ENCODE measurements around the gene JADE2. TPM values are rescaled to one million over a fixed set of nuclear protein-coding genes. Genes with fewer than 3 reads are reported as not detected.

The JADE2 gene
- total RNA-seq, 6 donors from 2014 or later: 51.5 to 102 (median 69.5) TPM

- Histone ChIP-seq H3K4me1 (no peaks in the 10 kb centered on the region), H3K4me3 (no peak overlapping the region), H3K27me3 (no peaks in the 10 kb centered on the region), H3K36me3 (peaks cover 33 to 97% (median 58%) of the 10 kb centered on the region in 4 donors), H3K9me3 (no peaks in the 10 kb centered on the region), H3K27ac (no peak overlapping the region)
- TF ChIP-seq POLR2AphosphoS5 (IDR thresholded peaks at IDR 0.05): no peak
- TF ChIP-seq CTCF (IDR thresholded peaks at IDR 0.05): no peak
- no peak for TF ChIP-seq POLR2A (IDR thresholded peaks at IDR 0.05)
- TF ChIP-seq EP300 (IDR thresholded peaks at IDR 0.05): no peak
- ATAC-seq (ENCODE audit: low FRiP score in 2 of 2): no peak
- DNase-seq: no peak
These were observed 85.3 kb downstream of the JADE2 start for GRCh38 chr5:134610725-134611124.

GRCh38 chr5:134611515-134611914 lies 86.0 kb downstream of the JADE2 start:
- Histone ChIP-seq H3K9me3 (no peaks in the 10 kb centered on the region), H3K36me3 (peaks cover 25 to 97% (median 57%) of the 10 kb centered on the region in 4 donors), H3K27ac (no peak overlapping the region), H3K4me3 (no peak overlapping the region), H3K27me3 (no peaks in the 10 kb centered on the region), H3K4me1 (no peaks in the 10 kb centered on the region)
- ATAC-seq (ENCODE audit: low FRiP score in 2 of 2): no peak
- TF ChIP-seq EP300 (IDR thresholded peaks at IDR 0.05) (no peak), POLR2AphosphoS5 (IDR thresholded peaks at IDR 0.05) (no peak), POLR2A (IDR thresholded peaks at IDR 0.05) (no peak), CTCF (IDR thresholded peaks at IDR 0.05) (no peak)
- WGBS, 2 donors: 72 to 79% methylated on average over 4 of the region's 4 CpGs
- no peak for DNase-seq

GRCh38 chr5:134614450-134615085 lies 89.1 kb downstream of the JADE2 start:
- Histone ChIP-seq H3K4me3 (no peak overlapping the region), H3K36me3 (peaks cover 15 to 94% (median 57%) of the 10 kb centered on the region in 4 donors), H3K4me1 (no peaks in the 10 kb centered on the region), H3K27ac (no peak overlapping the region), H3K27me3 (no peaks in the 10 kb centered on the region), H3K9me3 (no peaks in the 10 kb centered on the region)
- TF ChIP-seq POLR2AphosphoS5 (IDR thresholded peaks at IDR 0.05) (no peak), CTCF (IDR thresholded peaks at IDR 0.05) (no peak), EP300 (IDR thresholded peaks at IDR 0.05) (no peak), POLR2A (IDR thresholded peaks at IDR 0.05) (no peak)
- WGBS, 2 donors: 95% methylated on average over 5 of the region's 5 CpGs
- no peak for ATAC-seq (ENCODE audit: low FRiP score in 2 of 2)
- DNase-seq: peak in 1 of 2 donors; percentile 38

DNA sequence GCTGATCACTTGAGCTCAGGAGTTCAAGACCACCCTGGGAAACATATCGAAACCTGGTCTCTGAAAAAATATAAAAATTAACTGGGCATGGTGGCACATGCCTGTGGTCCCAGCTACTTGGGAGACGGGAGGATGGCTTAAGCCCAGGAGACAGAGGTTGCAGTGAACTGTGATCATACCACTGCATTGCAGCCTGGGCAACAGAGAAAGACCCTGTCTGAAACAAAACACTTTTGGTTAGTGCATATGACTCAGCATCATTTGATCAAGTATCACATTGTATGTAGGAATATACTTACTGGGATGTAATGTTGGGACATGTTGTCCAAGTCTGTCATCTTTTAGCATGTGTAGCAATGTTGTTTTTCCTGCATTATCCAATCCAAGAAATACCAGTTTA lies 95.2 kb downstream of the JADE2 start:
- Histone ChIP-seq H3K36me3 (peaks cover 31 to 81% (median 65%) of the 10 kb centered on the region in 4 donors), H3K27ac (no peak overlapping the region), H3K4me1 (peaks cover 0 to 1% (median 0%) of the 10 kb centered on the region in 4 donors), H3K27me3 (no peaks in the 10 kb centered on the region), H3K4me3 (no peak overlapping the region), H3K9me3 (no peaks in the 10 kb centered on the region)
- no peak for TF ChIP-seq EP300 (IDR thresholded peaks at IDR 0.05)
- TF ChIP-seq POLR2A (IDR thresholded peaks at IDR 0.05): no peak
- TF ChIP-seq POLR2AphosphoS5 (IDR thresholded peaks at IDR 0.05): no peak
- TF ChIP-seq CTCF (IDR thresholded peaks at IDR 0.05): no peak
- 92 to 96% methylated on average over 2 of the region's 2 CpGs for WGBS, 2 donors
- DNase-seq (no peak), ATAC-seq (ENCODE audit: low FRiP score in 2 of 2) (no peak)

- Histone ChIP-seq H3K27me3 (no peaks in the 10 kb centered on the region), H3K27ac (peak overlapping the region in 1 of 4 donors; percentile 52), H3K4me1 (peaks cover 9 to 25% (median 10%) of the 10 kb centered on the region in 4 donors), H3K36me3 (peaks cover 15 to 41% (median 22%) of the 10 kb centered on the region in 4 donors), H3K9me3 (no peaks in the 10 kb centered on the region), H3K4me3 (no peak overlapping the region)
- 84 to 92% methylated on average over 1 of the region's 1 CpG for WGBS, 2 donors
- ATAC-seq (ENCODE audit: low FRiP score in 2 of 2): no peak
- TF ChIP-seq POLR2AphosphoS5 (IDR thresholded peaks at IDR 0.05): no peak
- TF ChIP-seq CTCF (IDR thresholded peaks at IDR 0.05): no peak
- no peak for TF ChIP-seq EP300 (IDR thresholded peaks at IDR 0.05)
- no peak for TF ChIP-seq POLR2A (IDR thresholded peaks at IDR 0.05)
- no peak for DNase-seq
These were observed 100.1 kb downstream of the JADE2 start for GRCh38 chr5:134625559-134625958.

Measured in upper lobe of left lung (tissue), 6 donors.